ENCODE data around the gene ATG2A. TPM values are rescaled to one million over a fixed set of nuclear protein-coding genes. Genes with fewer than 3 reads are reported as not detected.

Gene ATG2A
- 10 to 100 TPM; 22.3 to 58.5 TPM for total RNA-seq

GRCh38 chr11:64916775-64917662 is at the start of gene ATG2A:
ATG2A (minus strand) TSS chr11:64917209; CDS start chr11:64917135, 74 bp downstream.

GRCh38 chr11:64935359-64936081 is 18.5 kb upstream of the ATG2A start, which contains the start of gene GPHA2:
GPHA2 (minus strand) TSS chr11:64935893; CDS start chr11:64935460, 433 bp downstream.

GRCh38 chr11:64923944-64924909 is 7.2 kb upstream of the ATG2A start, which contains the start of gene PPP2R5B:
PPP2R5B (plus strand) TSS chr11:64924689; CDS start chr11:64925735, 1,046 bp downstream.

GRCh38 chr11:64878494-64879243 is 38.3 kb downstream of the ATG2A start, which contains the start of gene EHD1:
EHD1 (minus strand) TSS chr11:64878621; CDS start chr11:64878464, 157 bp downstream.

Small RNA genes within 50 kb of the gene (small RNA-seq; reads per million reads assigned to genes)
- gene MIR6749 (0 reads per million in 2 donors), gene MIR6750 (0.06 to 0.26 reads per million in 2 donors)

Other genes with a start within 250 kb of the ATG2A start
- gene NRXN2, start 194.0 kb downstream of the ATG2A start, total RNA-seq = under 1 TPM; 0.33 to 0.69 TPM
- gene RASGRP2, start 173.1 kb downstream of the ATG2A start, total RNA-seq = not detected
- gene PYGM, start 157.2 kb downstream of the ATG2A start, total RNA-seq = under 1 TPM; 0.33 to 0.34 TPM
- gene SF1, start 138.7 kb downstream of the ATG2A start, total RNA-seq = 100 to 1,000 TPM in 1 of 2 donors, 10 to 100 TPM in 1; 95.7 to 122 TPM
- gene MAP4K2, start 114.0 kb downstream of the ATG2A start, total RNA-seq = 10 to 100 TPM; 11.4 to 17.3 TPM
- 10 to 100 TPM; 17.2 to 26.3 TPM for gene MEN1, start 106.7 kb downstream of the ATG2A start, total RNA-seq
- under 1 TPM; under 0.01 to 1.00 TPM for gene CDC42BPG, start 72.6 kb downstream of the ATG2A start, total RNA-seq
- 10 to 100 TPM; 16.2 to 49.0 TPM for gene EHD1, start 38.6 kb downstream of the ATG2A start, total RNA-seq
- 10 to 100 TPM in 1 of 2 donors, 1 to 10 TPM in 1; 9.0 to 29.9 TPM for gene PPP2R5B, start 7.5 kb upstream of the ATG2A start, total RNA-seq
- not detected for gene GPHA2, start 18.7 kb upstream of the ATG2A start, total RNA-seq
- gene MAJIN, start 54.9 kb upstream of the ATG2A start, total RNA-seq = not detected
- 10 to 100 TPM; 10.7 to 29.0 TPM for gene BATF2, start 79.8 kb upstream of the ATG2A start, total RNA-seq
- gene ARL2, start 97.0 kb upstream of the ATG2A start, total RNA-seq = 100 to 1,000 TPM; 112 to 138 TPM
- gene SNX15, start 110.2 kb upstream of the ATG2A start, total RNA-seq = 1 to 10 TPM; 9.3 to 9.6 TPM
- gene SAC3D1, start 124.0 kb upstream of the ATG2A start, total RNA-seq = 10 to 100 TPM; 10.3 to 25.0 TPM
- gene NAALADL1, start 141.3 kb upstream of the ATG2A start, total RNA-seq = 10 to 100 TPM in 1 of 2 donors, 1 to 10 TPM in 1; 5.7 to 11.7 TPM
- 10 to 100 TPM; 11.4 to 29.6 TPM for gene CDCA5, start 166.8 kb upstream of the ATG2A start, total RNA-seq
- gene ZFPL1, start 167.0 kb upstream of the ATG2A start, total RNA-seq = 10 to 100 TPM; 32.0 to 33.0 TPM
- gene VPS51, start 179.0 kb upstream of the ATG2A start, total RNA-seq = 10 to 100 TPM; 78.5 to 78.6 TPM
- 1 to 10 TPM; 9.3 TPM for gene TM7SF2, start 194.7 kb upstream of the ATG2A start, total RNA-seq
- gene ZNHIT2, start 200.5 kb upstream of the ATG2A start, total RNA-seq = 10 to 100 TPM; 13.1 to 16.7 TPM
- gene FAU, start 204.9 kb upstream of the ATG2A start, total RNA-seq = 100 to 1,000 TPM; 127 to 221 TPM
- 10 to 100 TPM; 59.2 to 59.6 TPM for gene MRPL49, start 205.1 kb upstream of the ATG2A start, total RNA-seq
- gene SYVN1, start 217.3 kb upstream of the ATG2A start, total RNA-seq = 10 to 100 TPM; 16.0 to 18.6 TPM

Data from melanocyte of skin (primary cell).